GM13977 (cell line): ENCODE data around the gene VIL1.

ENCODE experiments used
- DNase-seq: peaks from one replicate; pipeline ENCODE4 v3.0.0; 2012; ENCODE audit warnings: low spot score
- in situ Hi-C: fragments of 300-500 bp; cut with MboI; formaldehyde crosslinking; loops from one replicate; pipeline ENCODE4 v1.12.0; 2022; ENCODE audit warnings: low sequenced_read_pairs, low pct_unique_long_range_greater_than_20kb, mixed read lengths, inconsistent platforms; ENCODE audit not compliant: unreplicated experiment
- TF ChIP-seq, protein P1 (sequence below): IDR thresholded peaks from 2 replicates; pipeline ENCODE4 v1.5.1; 2012; ENCODE audit warnings: mild to moderate bottlenecking, control low read depth; ENCODE audit not compliant: insufficient read depth; ENCODE audit errors: extremely low read depth, missing control alignments

VIL1 gene

DNA sequence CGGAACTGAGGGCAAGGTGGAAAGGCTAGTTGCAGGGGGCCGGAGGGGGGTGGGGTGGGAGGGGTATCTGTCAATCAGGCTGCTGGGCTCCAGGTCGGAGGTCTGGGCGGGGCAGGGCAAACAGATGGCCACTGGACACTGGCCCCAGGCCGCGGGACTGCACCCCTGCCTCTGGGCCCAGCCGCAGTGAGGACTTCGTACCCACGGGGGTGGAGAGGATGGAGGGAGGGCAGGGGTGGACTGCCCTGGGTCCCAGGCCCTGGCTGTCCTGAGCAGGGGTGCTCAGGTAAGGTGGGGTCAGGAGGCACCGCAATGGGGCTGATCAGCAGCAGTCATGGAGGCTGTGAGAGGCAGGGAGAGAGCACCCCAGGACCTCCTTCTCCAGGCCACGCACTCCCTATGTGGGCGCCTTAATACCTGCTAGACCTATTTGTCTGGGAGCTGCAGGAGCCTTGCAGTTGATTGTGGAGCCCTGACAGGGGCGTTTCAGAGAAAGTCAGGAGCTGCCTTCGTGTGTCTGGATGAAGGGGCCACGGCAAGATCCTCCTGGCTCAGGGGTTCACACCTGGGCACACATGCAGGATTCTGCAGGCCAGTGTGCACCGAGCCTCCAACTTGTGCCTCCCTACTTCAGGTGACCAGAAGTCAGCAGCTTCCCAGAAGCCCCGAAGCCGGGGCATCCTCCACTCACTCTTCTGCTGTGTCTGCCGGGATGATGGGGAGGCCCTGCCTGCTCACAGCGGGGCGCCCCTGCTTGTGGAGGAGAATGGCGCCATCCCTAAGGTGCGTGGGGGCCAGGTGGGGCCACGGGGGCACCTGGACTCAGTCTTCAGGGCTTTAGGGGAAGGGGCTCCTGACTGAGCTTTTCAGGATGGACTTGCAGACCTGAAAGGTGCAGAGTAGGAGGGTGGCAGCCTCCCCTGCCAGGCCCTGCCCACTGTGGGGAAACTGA is 17.7 kb upstream of the VIL1 start:
- no peak for DNase-seq
- TF ChIP-seq, protein P1, sequence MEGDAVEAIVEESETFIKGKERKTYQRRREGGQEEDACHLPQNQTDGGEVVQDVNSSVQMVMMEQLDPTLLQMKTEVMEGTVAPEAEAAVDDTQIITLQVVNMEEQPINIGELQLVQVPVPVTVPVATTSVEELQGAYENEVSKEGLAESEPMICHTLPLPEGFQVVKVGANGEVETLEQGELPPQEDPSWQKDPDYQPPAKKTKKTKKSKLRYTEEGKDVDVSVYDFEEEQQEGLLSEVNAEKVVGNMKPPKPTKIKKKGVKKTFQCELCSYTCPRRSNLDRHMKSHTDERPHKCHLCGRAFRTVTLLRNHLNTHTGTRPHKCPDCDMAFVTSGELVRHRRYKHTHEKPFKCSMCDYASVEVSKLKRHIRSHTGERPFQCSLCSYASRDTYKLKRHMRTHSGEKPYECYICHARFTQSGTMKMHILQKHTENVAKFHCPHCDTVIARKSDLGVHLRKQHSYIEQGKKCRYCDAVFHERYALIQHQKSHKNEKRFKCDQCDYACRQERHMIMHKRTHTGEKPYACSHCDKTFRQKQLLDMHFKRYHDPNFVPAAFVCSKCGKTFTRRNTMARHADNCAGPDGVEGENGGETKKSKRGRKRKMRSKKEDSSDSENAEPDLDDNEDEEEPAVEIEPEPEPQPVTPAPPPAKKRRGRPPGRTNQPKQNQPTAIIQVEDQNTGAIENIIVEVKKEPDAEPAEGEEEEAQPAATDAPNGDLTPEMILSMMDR: no peak
- in situ Hi-C loops: loop anchor here (10.0 to 25.0 kb wide), 2 partner anchors 244 to 436 kb away; partner anchors contain the start of gene PRKAG3

DNA sequence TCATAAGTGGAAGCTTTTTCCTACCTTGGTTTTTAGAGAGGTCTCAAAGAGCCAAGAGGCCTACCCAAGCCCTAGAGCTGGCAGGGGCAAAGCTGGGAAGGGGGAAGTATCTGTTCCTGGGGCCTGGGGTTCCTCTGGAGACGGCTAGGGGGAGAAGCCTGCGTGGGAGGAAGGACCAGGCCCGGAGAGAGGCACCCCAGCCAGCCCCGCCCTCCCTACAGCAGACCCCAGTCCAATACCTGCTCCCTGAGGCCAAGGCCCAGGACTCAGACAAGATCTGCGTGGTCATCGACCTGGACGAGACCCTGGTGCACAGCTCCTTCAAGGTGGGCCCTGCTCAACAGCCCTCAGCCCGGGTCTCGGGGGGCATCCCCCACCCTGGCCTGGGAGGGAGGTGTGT is 17.0 kb upstream of the VIL1 start:
- in situ Hi-C loops: loop anchor here (10.0 to 25.0 kb wide), 2 partner anchors 243 to 435 kb away; partner anchors contain the start of gene PRKAG3
- DNase-seq: no peak
- TF ChIP-seq, protein P1: no peak

DNA sequence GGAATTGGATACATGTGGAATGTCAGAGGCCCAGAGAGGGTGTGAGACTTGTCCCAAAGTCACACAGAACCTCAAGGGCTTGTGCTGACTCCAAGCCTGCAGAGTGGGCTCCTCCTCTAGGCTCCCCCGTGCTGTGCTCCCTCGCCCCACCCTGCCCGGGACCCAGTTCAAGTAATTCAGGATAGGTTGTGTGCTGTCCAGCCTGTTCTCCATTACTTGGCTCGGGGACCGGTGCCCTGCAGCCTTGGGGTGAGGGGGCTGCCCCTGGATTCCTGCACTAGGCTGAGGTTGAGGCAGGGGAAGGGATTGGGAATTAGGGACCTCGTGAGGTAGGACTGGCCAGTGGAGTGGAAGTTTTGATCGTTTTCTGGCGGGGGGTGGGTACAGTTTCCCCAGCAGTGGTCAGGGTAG is 16.4 kb upstream of the VIL1 start:
- in situ Hi-C loops: loop anchor here (10.0 to 25.0 kb wide), 2 partner anchors 242 to 435 kb away; partner anchors contain the start of gene PRKAG3
- DNase-seq: no peak
- TF ChIP-seq, protein P1: no peak

DNA sequence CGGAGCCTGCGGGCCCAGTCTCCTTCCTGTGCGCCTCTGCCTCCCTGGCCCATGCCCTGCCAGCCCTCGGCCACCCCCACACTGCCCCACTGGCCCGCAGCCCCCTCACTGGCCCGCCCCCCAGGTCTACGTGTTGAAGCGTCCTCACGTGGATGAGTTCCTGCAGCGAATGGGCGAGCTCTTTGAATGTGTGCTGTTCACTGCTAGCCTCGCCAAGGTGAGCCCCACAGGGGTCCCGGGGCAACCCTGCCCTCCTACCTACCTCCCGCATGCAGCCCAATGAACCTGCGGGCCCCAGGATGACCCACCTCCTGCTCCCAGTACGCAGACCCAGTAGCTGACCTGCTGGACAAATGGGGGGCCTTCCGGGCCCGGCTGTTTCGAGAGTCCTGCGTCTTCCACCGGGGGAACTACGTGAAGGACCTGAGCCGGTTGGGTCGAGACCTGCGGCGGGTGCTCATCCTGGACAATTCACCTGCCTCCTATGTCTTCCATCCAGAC is 16.0 kb upstream of the VIL1 start:
- in situ Hi-C loops: loop anchor here (10.0 to 25.0 kb wide), 2 partner anchors 242 to 434 kb away; partner anchors contain the start of gene PRKAG3
- TF ChIP-seq, protein P1: no peak
- DNase-seq: no peak

DNA sequence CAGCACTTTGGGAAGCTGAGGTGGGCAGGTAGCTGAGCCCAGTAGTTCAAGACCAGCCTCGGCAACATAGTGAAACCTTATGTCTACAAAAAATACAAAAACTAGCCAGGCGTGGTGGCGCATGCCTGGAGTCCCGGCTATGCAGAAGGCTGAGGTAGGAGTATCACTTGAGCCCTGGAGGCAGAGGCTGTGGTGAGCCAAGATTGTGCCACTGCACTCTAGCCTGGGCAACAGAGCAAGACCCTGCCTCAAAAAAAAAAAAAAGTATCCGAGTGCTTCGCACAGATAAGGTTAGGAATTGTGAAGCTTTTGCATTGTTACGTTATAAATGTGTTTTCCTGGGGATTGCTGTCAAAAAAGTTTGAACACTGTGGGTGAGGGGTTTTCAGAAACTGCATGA is 15.1 kb upstream of the VIL1 start:
- no peak for DNase-seq
- TF ChIP-seq, protein P1: no peak
- in situ Hi-C loops: loop anchor here (10.0 to 25.0 kb wide), 2 partner anchors 241 to 433 kb away; partner anchors contain the start of gene PRKAG3

DNA sequence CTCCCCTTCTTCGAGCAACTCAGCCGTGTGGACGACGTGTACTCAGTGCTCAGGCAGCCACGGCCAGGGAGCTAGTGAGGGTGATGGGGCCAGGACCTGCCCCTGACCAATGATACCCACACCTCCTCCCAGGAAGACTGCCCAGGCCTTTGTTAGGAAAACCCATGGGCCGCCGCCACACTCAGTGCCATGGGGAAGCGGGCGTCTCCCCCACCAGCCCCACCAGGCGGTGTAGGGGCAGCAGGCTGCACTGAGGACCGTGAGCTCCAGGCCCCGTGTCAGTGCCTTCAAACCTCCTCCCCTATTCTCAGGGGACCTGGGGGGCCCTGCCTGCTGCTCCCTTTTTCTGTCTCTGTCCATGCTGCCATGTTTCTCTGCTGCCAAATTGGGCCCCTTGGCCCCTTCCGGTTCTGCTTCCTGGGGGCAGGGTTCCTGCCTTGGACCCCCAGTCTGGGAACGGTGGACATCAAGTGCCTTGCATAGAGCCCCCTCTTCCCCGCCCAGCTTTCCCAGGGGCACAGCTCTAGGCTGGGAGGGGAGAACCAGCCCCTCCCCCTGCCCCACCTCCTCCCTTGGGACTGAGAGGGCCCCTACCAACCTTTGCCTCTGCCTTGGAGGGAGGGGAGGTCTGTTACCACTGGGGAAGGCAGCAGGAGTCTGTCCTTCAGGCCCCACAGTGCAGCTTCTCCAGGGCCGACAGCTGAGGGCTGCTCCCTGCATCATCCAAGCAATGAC is 14.4 kb upstream of the VIL1 start:
- DNase-seq: no peak
- TF ChIP-seq, protein P1: no peak
- in situ Hi-C loops: loop anchor here (10.0 to 25.0 kb wide), 2 partner anchors 240 to 433 kb away; partner anchors contain the start of gene PRKAG3
